GM12878 (cell line): ENCODE data around the gene ARHGAP45. TPM values are rescaled to one million over a fixed set of nuclear protein-coding genes. Genes with fewer than 3 reads are reported as not detected.

ENCODE experiments used
- ATAC-seq: fragments of 200-7000 bp; cut with Tn5 transposase; 3 replicates; pipeline ENCODE4 v1.9.1; 2020; ENCODE audit warnings: mild to moderate bottlenecking, moderate library complexity
- BruUV-seq: library from RNA; stranded (reverse); fragments of 400-500 nt; replicated peaks from 2 replicates; lab custom pipeline; 2021; lab: Mats Ljungman, UMichigan
- CTCF ChIA-PET: fragments of 300-600 bp; sonication (Branson Sonifier 250); formaldehyde crosslinking; extraction: SDS; loops from one replicate; lab custom pipeline; 2021; ENCODE audit warnings: inconsistent platforms; lab: Yijun Ruan, JAX
- POLR2A ChIA-PET: fragments of 350-600 bp; formaldehyde crosslinking; extraction: SDS; loops from one replicate; lab custom pipeline; 2021; ENCODE audit warnings: inconsistent platforms; lab: Charles Lee
- RAD21 ChIA-PET: fragments of 300-600 bp; sonication (Branson Sonifier 250); formaldehyde crosslinking; loops from one replicate; lab custom pipeline; 2023; ENCODE audit warnings: antibody characterized with exemption; ENCODE audit not compliant: unreplicated experiment; lab: Charles Lee
- SMC1A ChIA-PET: fragments of 300-600 bp; sonication (Branson Sonifier 250); formaldehyde crosslinking; loops from one replicate; lab custom pipeline; 2023; ENCODE audit not compliant: unreplicated experiment, uncharacterized antibody; lab: Charles Lee
- DNase-seq: peaks from one replicate; pipeline ENCODE4 v3.0.0-alpha.2; 2011; ENCODE audit warnings: low read depth, low spot score
- FAIRE-seq: peaks from 3 replicates; lab custom pipeline; 2011; peaks lifted over from hg19 to GRCh38; lab: Jason Lieb, UNC
- H2AFZ ChIP-seq: 2 replicates; pipeline ENCODE4 v1.6.0; 2011; ENCODE audit warnings: low read depth, low read length, control low read depth; ENCODE audit not compliant: control insufficient read depth
- H3K27ac ChIP-seq: 2 replicates; pipeline ENCODE4 v1.5.1; 2011; ENCODE audit warnings: control low read depth; ENCODE audit not compliant: control insufficient read depth, insufficient read depth
- H3K27me3 ChIP-seq, 2 experiments: replicated peaks in 1 of 2; 2 replicates each; pipeline versions ENCODE4 v1.6.0 to v1.6.1; 2011; ENCODE audit warnings: low read length in 1 of 2; ENCODE audit not compliant: control insufficient read depth in 2 of 2, insufficient read depth in 2 of 2
- H3K36me3 ChIP-seq, 2 experiments: 2 replicates each; pipeline ENCODE4 v1.5.1; 2011; ENCODE audit warnings: low read length in 1 of 2; ENCODE audit not compliant: control insufficient read depth in 2 of 2, insufficient read depth in 2 of 2
- H3K4me1 ChIP-seq: 2 replicates; pipeline ENCODE4 v1.6.1; 2011; ENCODE audit warnings: mild to moderate bottlenecking, low read length, moderate library complexity, mixed read lengths; ENCODE audit not compliant: control insufficient read depth, insufficient read depth
- H3K4me2 ChIP-seq: 2 replicates; pipeline ENCODE4 v1.6.0; 2011; ENCODE audit warnings: control low read depth; ENCODE audit not compliant: control insufficient read depth, insufficient read depth
- H3K4me3 ChIP-seq: fragments of 200-600 bp; sonication (generic); 2 replicates; pipeline ENCODE4 v1.5.1; 2016
- H3K79me2 ChIP-seq: 2 replicates; pipeline ENCODE4 v1.6.0; 2011; ENCODE audit warnings: low read length; ENCODE audit not compliant: control insufficient read depth, insufficient read depth
- H3K9ac ChIP-seq: 2 replicates; pipeline ENCODE4 v1.8.0; 2011; ENCODE audit warnings: low read length, control low read depth, mixed read lengths; ENCODE audit not compliant: control insufficient read depth, insufficient read depth
- H3K9me3 ChIP-seq: replicated peaks from 3 replicates; pipeline ENCODE4 v1.5.1; 2011; ENCODE audit warnings: mild to moderate bottlenecking, low read length; ENCODE audit not compliant: control insufficient read depth, insufficient read depth
- H4K20me1 ChIP-seq: 2 replicates; pipeline ENCODE4 v1.6.0; 2011; ENCODE audit not compliant: control insufficient read depth, insufficient read depth
- BCL11A ChIP-seq: IDR thresholded peaks from 2 replicates; pipeline ENCODE4 v1.6.1; 2011; ENCODE audit warnings: low read depth, low read length
- BRCA1 ChIP-seq: IDR thresholded peaks from 2 replicates; pipeline ENCODE4 v1.6.1; 2011; ENCODE audit warnings: low read depth, low read length, improper control_type of control experiment
- CTCF ChIP-seq, 3 experiments: IDR thresholded peaks in 2 of 3; conservative IDR thresholded peaks in 1 of 3; 2 replicates each; pipeline ENCODE4 v1.5.1; 2011; ENCODE audit warnings: low read depth in 3 of 3, low read length in 3 of 3, mild to moderate bottlenecking in 3 of 3, control low read depth in 2 of 3, moderate library complexity in 2 of 3, inconsistent platforms in 1 of 3, mixed read lengths in 1 of 3; ENCODE audit not compliant: control insufficient read depth in 2 of 3, insufficient read depth in 1 of 3; ENCODE audit errors: extremely low read depth in 1 of 3
- IKZF2 ChIP-seq, 2 experiments: fragments of 450-650 bp; IDR thresholded peaks; 2 replicates each; pipeline ENCODE4 v1.6.1; 2017; ENCODE audit warnings: mild to moderate bottlenecking in 2 of 2, moderate library complexity in 2 of 2
- RAD51 ChIP-seq: fragments of 450-650 bp; IDR thresholded peaks from 2 replicates; pipeline ENCODE4 v1.6.1; 2016; ENCODE audit warnings: moderate library complexity, mild to moderate bottlenecking, inconsistent platforms
- SIN3A ChIP-seq: IDR thresholded peaks from 2 replicates; pipeline ENCODE4 v1.6.1; 2012; ENCODE audit warnings: low read depth, low read length, improper control_type of control experiment
- SP1 ChIP-seq: IDR thresholded peaks from one replicate; pipeline ENCODE4 v1.6.1; 2011; ENCODE audit warnings: low read depth, low read length
- TCF7 ChIP-seq: IDR thresholded peaks from 2 replicates; pipeline ENCODE4 v1.6.1; 2014; ENCODE audit warnings: antibody characterized with exemption, borderline replicate concordance
- USF1 ChIP-seq: IDR thresholded peaks from 2 replicates; pipeline ENCODE4 v1.6.1; 2011; ENCODE audit warnings: borderline replicate concordance, low read depth, mild to moderate bottlenecking, moderate library complexity, mixed read lengths, low read length; ENCODE audit not compliant: insufficient read depth; ENCODE audit errors: extremely low read length
- USF2 ChIP-seq: IDR thresholded peaks from 2 replicates; pipeline ENCODE4 v1.6.1; 2011; ENCODE audit warnings: low read depth, low read length, improper control_type of control experiment, borderline replicate concordance
- ZNF207 ChIP-seq: fragments of 450-650 bp; IDR thresholded peaks from 2 replicates; pipeline ENCODE4 v1.6.1; 2014; ENCODE audit warnings: antibody characterized with exemption, mild to moderate bottlenecking, borderline replicate concordance
- ZNF24 ChIP-seq: fragments of 450-650 bp; IDR thresholded peaks from 2 replicates; pipeline ENCODE4 v1.6.1; 2017; ENCODE audit warnings: antibody characterized with exemption, mild to moderate bottlenecking
- ZNF687 ChIP-seq: fragments of 450-650 bp; IDR thresholded peaks from 2 replicates; pipeline ENCODE4 v1.6.1; 2017; ENCODE audit warnings: mild to moderate bottlenecking, moderate library complexity
- WGBS: methylation state at CpG from one replicate; pipeline ENCODE4 v1.1.6; 2016; ENCODE audit warnings: low lambda C conversion rate; ENCODE audit not compliant: insufficient replicate concordance, insufficient coverage; ENCODE audit errors: missing lambda C conversion rate; 5-methylcytosine and 5-hydroxymethylcytosine counted together
- in situ Hi-C: fragments of 300-500 bp; cut with MboI; formaldehyde crosslinking; loops from 9 replicates; pipeline ENCODE4 v1.14.3; 2018; ENCODE audit warnings: mixed read lengths
- intact Hi-C: fragments of 100-400 bp; cut with micrococcal nuclease; formaldehyde crosslinking; loops from one replicate; pipeline ENCODE4 v1.14.2; 2022; ENCODE audit not compliant: unreplicated experiment
- polyA plus RNA-seq, 11 experiments: library from polyadenylated mRNA; depleted of rRNA in 4 of 11; unstranded in 6 of 11; stranded (reverse) in 5 of 11; fragments of >200 nt; fragmentation: Nextera tagmentation in 4 of 11; fragmentation: Illumina TruSeq in 1 of 11; extraction: Ambion mirVana in 4 of 11; extraction: Trizol in 1 of 11; gene quantifications; 1 replicate in 1 of 11; 2 replicates in 10 of 11; pipeline versions ENCODE4 v1.2.1 to v1.2.3, GENCODE V29; 2011 to 2016; ENCODE audit warnings: inconsistent platforms in 2 of 11, missing spikeins in 2 of 11, low read depth in 1 of 11
- total RNA-seq, 4 experiments: library from RNA; depleted of rRNA in 3 of 4; stranded (reverse); fragments of >200 nt in 3 of 4; fragmentation: Illumina TruSeq in 1 of 4; extraction: Trizol in 1 of 4; gene quantifications; 2 replicates each; pipeline versions ENCODE4 v1.2.1 to v1.2.3, GENCODE V29; 2013 to 2021

Gene ARHGAP45
- total and polyA plus RNA-seq, 10 of the 15 experiments (the other 5 are each of a cell fraction or from before 2014, with no cell fraction given), result 1.4 to 151 (median 59.9) TPM

GRCh38 chr19:1076951-1077350 is 10.0 kb downstream of the ARHGAP45 start:
- Histone ChIP-seq H3K79me2 (peaks cover 18% of the 10 kb centered on the region), H3K9me3 (no peaks in the 10 kb centered on the region; the same call in 2 of the 3 replicates), H3K27me3 (no peaks in the 10 kb centered on the region), H3K4me2 (peak overlapping the region; percentile 74), H3K9ac (peak overlapping the region; percentile 48; the same call in 1 of the 2 replicates), H4K20me1 (no peaks in the 10 kb centered on the region), H3K36me3 (peaks cover 25 to 47% of the 10 kb centered on the region in 2 experiments), H3K4me3 (peak overlapping the region; percentile 54; the same call in 1 of the 2 replicates), H2AFZ (no peak overlapping the region), H3K27ac (peak overlapping the region; percentile 64), H3K4me1 (peaks cover 35% of the 10 kb centered on the region)
- RAD21 ChIA-PET, result interaction anchor here (0.8 to 3.1 kb wide), 7 partner anchors 9 to 93 kb away, joined by 3 to 18 read pairs (median 5); partner anchors contain the start of genes ARHGAP45, CNN2 and WDR18
- SMC1A ChIA-PET, result interaction anchor here (1.2 to 3.4 kb wide), 3 partner anchors 9 to 12 kb away, joined by 3 to 14 read pairs (median 11); partner anchors contain the start of gene ARHGAP45
- WGBS, result under 1% methylated on average over 16 of the region's 16 CpGs
- in situ Hi-C loops (no loop called here), intact Hi-C loops (loop anchor here (2.0 kb wide), 1 partner anchor 26 kb away; the partner anchor contains the start of gene GPX4)
- DNase-seq, result peak; percentile 85
- CTCF ChIA-PET, result interaction anchor here (0.6 to 2.6 kb wide), 6 partner anchors 10 to 26 kb away, joined by 3 to 11 read pairs (median 4); partner anchors contain the start of genes ARHGAP45 and GPX4
- FAIRE-seq, result peak; percentile 96
- ATAC-seq, result peak; percentile 94
- POLR2A ChIA-PET, result interaction anchor here (0.6 to 3.8 kb wide), 17 partner anchors 10 to 1013 kb away, joined by 3 to 25 read pairs (median 6); partner anchors contain the start of genes ABCA7, ARHGAP45, ATP5F1D and CNN2
- BruUV-seq, result no TSS peak
- TF ChIP-seq BRCA1 (no peak), CTCF (IDR thresholded peaks at IDR 0.05 in 2 of 3, conservative IDR thresholded peaks at IDR 0.05 in 1 of 3; ENCODE audit: control insufficient read depth in 2 of 3, extremely low read depth in 1 of 3, insufficient read depth in 1 of 3, low read depth in 3 of 3, low read length in 3 of 3) (no peak), TCF7 (no peak), IKZF2 (IDR thresholded peaks at IDR 0.05) (peak; percentile 87 to 91), SP1 (peak; percentile 49), BCL11A (peak; percentile 92), ZNF207 (no peak), ZNF687 (peak; percentile 72), SIN3A (no peak; the same call in 1 of the 2 replicates), RAD51 (no peak), ZNF24 (peak; percentile 66; the same call in 1 of the 2 replicates), USF1 (no peak), USF2 (no peak)
